DND-41 (cell line): Measurements from ENCODE around the gene IDH3A.
"Not testable (repeated sequence)": the region's sequence is repeated elsewhere in the genome, so short reads cannot be mapped to it uniquely, and the experiment has no call there.

ENCODE experiments used
- ATAC-seq: fragments of 200-7000 bp; cut with Tn5 transposase; 3 replicates; pipeline ENCODE4 v1.9.1; 2021; ENCODE audit warnings: low read depth; ENCODE audit not compliant: insufficient read depth
- DNase-seq: peaks from one replicate; pipeline ENCODE4 v3.0.0-alpha.2; 2020
- H2AFZ ChIP-seq: 2 replicates; pipeline ENCODE4 v1.6.0; 2012; ENCODE audit warnings: low read depth, low read length
- H3K27ac ChIP-seq: 2 replicates; pipeline ENCODE4 v1.5.1; 2012; ENCODE audit warnings: low read length, inconsistent platforms
- H3K27me3 ChIP-seq: fragments of 200-600 bp; sonication (generic); 2 replicates; pipeline ENCODE4 v1.6.0; 2012; ENCODE audit warnings: low read length, mild to moderate bottlenecking, inconsistent platforms; ENCODE audit not compliant: insufficient read depth, poor library complexity
- H3K36me3 ChIP-seq: 2 replicates; pipeline ENCODE4 v1.5.1; 2012; ENCODE audit warnings: low read length, inconsistent platforms; ENCODE audit not compliant: insufficient read depth
- H3K4me1 ChIP-seq: 2 replicates; pipeline ENCODE4 v1.5.1; 2012; ENCODE audit warnings: mild to moderate bottlenecking, low read length; ENCODE audit not compliant: insufficient read depth
- H3K4me2 ChIP-seq: 2 replicates; pipeline ENCODE4 v1.6.0; 2012; ENCODE audit warnings: mild to moderate bottlenecking, moderate library complexity, low read length, inconsistent platforms; ENCODE audit not compliant: insufficient read depth
- H3K4me3 ChIP-seq, 2 experiments: fragments of 200-600 bp in 1 of 2; shearing (Covaris generic) in 1 of 2; 2 replicates each; pipeline ENCODE4 v1.5.1; 2012 to 2016; ENCODE audit warnings: inconsistent platforms in 2 of 2, low read length in 2 of 2, mild to moderate bottlenecking in 2 of 2, low read depth in 1 of 2, moderate library complexity in 1 of 2
- H3K79me2 ChIP-seq: 2 replicates; pipeline ENCODE4 v1.6.0; 2012; ENCODE audit warnings: low read length, inconsistent platforms; ENCODE audit not compliant: insufficient read depth
- H3K9ac ChIP-seq: 2 replicates; pipeline ENCODE4 v1.6.0; 2012; ENCODE audit warnings: low read depth, mild to moderate bottlenecking, inconsistent platforms, low read length, moderate library complexity
- H3K9me3 ChIP-seq: 2 replicates; pipeline ENCODE4 v1.5.1; 2012; ENCODE audit warnings: low read length, moderate library complexity, mild to moderate bottlenecking, inconsistent platforms; ENCODE audit not compliant: insufficient read depth, severe bottlenecking
- H4K20me1 ChIP-seq: 2 replicates; pipeline ENCODE4 v1.6.0; 2012; ENCODE audit warnings: low read length; ENCODE audit not compliant: insufficient read depth
- CTCF ChIP-seq: IDR thresholded peaks from 2 replicates; pipeline ENCODE4 v1.5.1; 2012; ENCODE audit warnings: borderline replicate concordance, low read length, moderate library complexity, mild to moderate bottlenecking; ENCODE audit not compliant: poor library complexity, severe bottlenecking; ENCODE audit errors: extremely low read depth
- EZH2 ChIP-seq: IDR thresholded peaks from 3 replicates; pipeline ENCODE4 v1.6.1; 2012; ENCODE audit warnings: borderline replicate concordance, low read depth, mild to moderate bottlenecking, moderate library complexity, low read length, inconsistent platforms; ENCODE audit not compliant: severe bottlenecking

IDH3A gene

GRCh38 chr15:78149805-78150751 lies 916 bp downstream of the IDH3A start:
- H3K9ac ChIP-seq = peak overlapping the region; percentile 79
- peak overlapping the region; percentile 25 to 58 for H3K4me3 ChIP-seq
- peaks cover 7% of the 10 kb centered on the region for H4K20me1 ChIP-seq
- no peak for ATAC-seq
- H3K27ac ChIP-seq = peak overlapping the region; percentile 51
- H3K9me3 ChIP-seq = no peaks in the 10 kb centered on the region
- DNase-seq = no peak
- H3K79me2 ChIP-seq = peaks cover 59% of the 10 kb centered on the region
- peak overlapping the region; percentile 88 for H3K4me2 ChIP-seq
- peaks cover 14% of the 10 kb centered on the region for H3K36me3 ChIP-seq
- H2AFZ ChIP-seq = peak overlapping the region; percentile 68
- H3K27me3 ChIP-seq = no peaks in the 10 kb centered on the region
- H3K4me1 ChIP-seq = peaks cover 46% of the 10 kb centered on the region
- TF ChIP-seq CTCF = no peak
- TF ChIP-seq EZH2 = no peak

- peaks cover 46% of the 10 kb centered on the region for H3K4me1 ChIP-seq
- H3K36me3 ChIP-seq = peaks cover 24% of the 10 kb centered on the region
- peak overlapping the region; percentile 1 for H3K27ac ChIP-seq
- DNase-seq, H3K9me3 ChIP-seq, H4K20me1 ChIP-seq, ATAC-seq, H3K27me3 ChIP-seq, H2AFZ ChIP-seq, H3K9ac ChIP-seq: not testable (repeated sequence)
- peak overlapping the region in 1 of 2 experiments; percentile 58; a peak in 2 of 4 replicates for H3K4me3 ChIP-seq
- H3K79me2 ChIP-seq = peaks cover 69% of the 10 kb centered on the region
- peak overlapping the region; percentile 88 for H3K4me2 ChIP-seq
Observed at GRCh38 chr15:78151075-78151474, 1.9 kb downstream of the IDH3A start.

GRCh38 chr15:78154955-78155354 lies 5.8 kb downstream of the IDH3A start:
- Histone ChIP-seq H3K36me3 (peaks cover 51% of the 10 kb centered on the region), H2AFZ (no peak overlapping the region), H3K4me2 (no peak overlapping the region), H3K4me3 (no peak overlapping the region), H3K4me1 (peaks cover 33% of the 10 kb centered on the region), H3K27me3 (no peaks in the 10 kb centered on the region), H3K27ac (no peak overlapping the region), H3K9ac (no peak overlapping the region), H3K9me3 (no peaks in the 10 kb centered on the region), H3K79me2 (peaks cover 59% of the 10 kb centered on the region), H4K20me1 (peaks cover 6% of the 10 kb centered on the region)
- ATAC-seq (no peak), DNase-seq (no peak)
- TF ChIP-seq EZH2 (no peak), CTCF (no peak)

GRCh38 chr15:78155355-78155939 lies 6.3 kb downstream of the IDH3A start:
- Histone ChIP-seq H3K79me2 (peaks cover 54% of the 10 kb centered on the region), H3K9me3 (no peaks in the 10 kb centered on the region), H4K20me1 (peaks cover 4% of the 10 kb centered on the region; the same call in 1 of the 2 replicates), H3K27ac (no peak overlapping the region), H3K36me3 (peaks cover 54% of the 10 kb centered on the region), H3K27me3 (no peaks in the 10 kb centered on the region), H3K4me3 (no peak overlapping the region), H3K4me1 (peaks cover 28% of the 10 kb centered on the region), H3K4me2 (no peak overlapping the region), H2AFZ (no peak overlapping the region), H3K9ac (no peak overlapping the region)
- no peak for TF ChIP-seq CTCF
- no peak for TF ChIP-seq EZH2
- ATAC-seq (no peak), DNase-seq (no peak)
